Measurements from ENCODE around the gene KIF16B. TPM values are rescaled to one million over a fixed set of nuclear protein-coding genes. Genes with fewer than 3 reads are reported as not detected.

The KIF16B gene
- 14.2 and 21.7 TPM in 2 replicates for total RNA-seq

DNA sequence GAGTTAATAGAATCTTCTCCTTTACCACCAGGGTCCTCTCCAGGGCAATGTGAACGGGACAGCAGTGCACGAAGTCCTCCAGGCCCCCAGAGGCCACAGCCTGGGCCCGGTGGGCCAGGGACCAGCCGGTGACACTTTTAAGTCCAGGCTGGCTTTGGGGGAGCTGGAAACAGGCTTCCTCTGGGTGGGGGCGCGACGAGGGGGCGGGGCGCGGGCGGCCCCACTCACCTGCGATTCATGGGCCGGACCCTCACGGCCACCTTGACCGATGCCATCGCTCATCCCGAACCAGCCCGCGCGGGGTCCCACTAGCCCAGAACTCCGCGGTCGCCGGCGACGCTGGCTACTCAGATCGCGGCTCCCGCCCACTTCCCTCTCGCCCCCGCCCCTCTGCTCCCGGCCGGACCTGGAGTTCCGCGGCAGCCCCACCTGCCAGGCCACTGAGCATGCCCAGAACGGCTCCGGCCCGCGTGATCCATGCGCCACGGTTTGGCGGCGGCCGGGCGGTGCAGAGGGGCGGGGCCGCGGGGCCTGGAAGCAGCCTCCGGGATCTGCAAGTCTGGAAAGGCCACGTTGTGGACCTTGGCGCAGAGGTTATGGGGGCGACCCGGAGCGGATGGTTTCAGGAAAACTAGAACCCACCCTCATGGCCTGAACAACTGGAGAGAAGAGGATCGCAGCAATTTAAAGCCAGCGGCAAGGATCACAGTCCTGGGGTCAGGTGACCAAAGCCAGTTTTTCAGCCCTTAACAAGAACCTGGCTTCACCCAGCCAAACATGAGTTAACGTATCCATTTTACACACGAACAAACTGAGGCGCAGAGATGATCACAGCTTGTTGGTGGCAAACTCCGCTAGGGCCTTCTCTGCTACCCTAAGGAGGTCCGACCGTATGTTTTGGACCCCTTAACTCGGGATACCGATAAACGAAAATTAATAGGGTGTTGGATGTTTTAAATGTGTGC is at the start of gene KIF16B:
Gene KIF16B, minus strand, starts transcription at position 448 of the 965 bp plus-strand sequence. Its CDS starts 173 bp downstream, at position 275.

Other genes starting within 250 kb of the KIF16B start
- 47.1 and 64.2 TPM in 2 replicates for gene SNRPB2, start 156.6 kb upstream of the KIF16B start, total RNA-seq
- not detected in 2 replicates for gene OTOR, start 174.9 kb upstream of the KIF16B start, total RNA-seq

Data from regular cardiac myocyte (primary cell).